GM12878 (cell line): Measurements from ENCODE around the gene TRIM39. TPM values are rescaled to one million over a fixed set of nuclear protein-coding genes. Genes with fewer than 3 reads are reported as not detected.

Experiments used
- ATAC-seq: fragments of 200-7000 bp; cut with Tn5 transposase; 3 replicates; pipeline ENCODE4 v1.9.1; 2020; ENCODE audit warnings: mild to moderate bottlenecking, moderate library complexity
- BruUV-seq: library from RNA; stranded (reverse); fragments of 400-500 nt; replicated peaks from 2 replicates; lab custom pipeline; 2021; lab: Mats Ljungman, UMichigan
- CTCF ChIA-PET: fragments of 300-600 bp; sonication (Branson Sonifier 250); formaldehyde crosslinking; extraction: SDS; loops from one replicate; lab custom pipeline; 2021; ENCODE audit warnings: inconsistent platforms; lab: Yijun Ruan, JAX
- POLR2A ChIA-PET: fragments of 350-600 bp; formaldehyde crosslinking; extraction: SDS; loops from one replicate; lab custom pipeline; 2021; ENCODE audit warnings: inconsistent platforms; lab: Charles Lee
- RAD21 ChIA-PET: fragments of 300-600 bp; sonication (Branson Sonifier 250); formaldehyde crosslinking; loops from one replicate; lab custom pipeline; 2023; ENCODE audit warnings: antibody characterized with exemption; ENCODE audit not compliant: unreplicated experiment; lab: Charles Lee
- SMC1A ChIA-PET: fragments of 300-600 bp; sonication (Branson Sonifier 250); formaldehyde crosslinking; loops from one replicate; lab custom pipeline; 2023; ENCODE audit not compliant: unreplicated experiment, uncharacterized antibody; lab: Charles Lee
- DNase-seq: peaks from one replicate; pipeline ENCODE4 v3.0.0-alpha.2; 2011; ENCODE audit warnings: low read depth, low spot score
- FAIRE-seq: peaks from 3 replicates; lab custom pipeline; 2011; peaks lifted over from hg19 to GRCh38; lab: Jason Lieb, UNC
- H2AFZ ChIP-seq: 2 replicates; pipeline ENCODE4 v1.6.0; 2011; ENCODE audit warnings: low read depth, low read length, control low read depth; ENCODE audit not compliant: control insufficient read depth
- H3K27ac ChIP-seq: 2 replicates; pipeline ENCODE4 v1.5.1; 2011; ENCODE audit warnings: control low read depth; ENCODE audit not compliant: control insufficient read depth, insufficient read depth
- H3K27me3 ChIP-seq, 2 experiments: replicated peaks in 1 of 2; 2 replicates each; pipeline versions ENCODE4 v1.6.0 to v1.6.1; 2011; ENCODE audit warnings: low read length in 1 of 2; ENCODE audit not compliant: control insufficient read depth in 2 of 2, insufficient read depth in 2 of 2
- H3K36me3 ChIP-seq, 2 experiments: 2 replicates each; pipeline ENCODE4 v1.5.1; 2011; ENCODE audit warnings: low read length in 1 of 2; ENCODE audit not compliant: control insufficient read depth in 2 of 2, insufficient read depth in 2 of 2
- H3K4me1 ChIP-seq: 2 replicates; pipeline ENCODE4 v1.6.1; 2011; ENCODE audit warnings: mild to moderate bottlenecking, low read length, moderate library complexity, mixed read lengths; ENCODE audit not compliant: control insufficient read depth, insufficient read depth
- H3K4me2 ChIP-seq: 2 replicates; pipeline ENCODE4 v1.6.0; 2011; ENCODE audit warnings: control low read depth; ENCODE audit not compliant: control insufficient read depth, insufficient read depth
- H3K4me3 ChIP-seq: fragments of 200-600 bp; sonication (generic); 2 replicates; pipeline ENCODE4 v1.5.1; 2016
- H3K79me2 ChIP-seq: 2 replicates; pipeline ENCODE4 v1.6.0; 2011; ENCODE audit warnings: low read length; ENCODE audit not compliant: control insufficient read depth, insufficient read depth
- H3K9ac ChIP-seq: 2 replicates; pipeline ENCODE4 v1.8.0; 2011; ENCODE audit warnings: low read length, control low read depth, mixed read lengths; ENCODE audit not compliant: control insufficient read depth, insufficient read depth
- H3K9me3 ChIP-seq: replicated peaks from 3 replicates; pipeline ENCODE4 v1.5.1; 2011; ENCODE audit warnings: mild to moderate bottlenecking, low read length; ENCODE audit not compliant: control insufficient read depth, insufficient read depth
- H4K20me1 ChIP-seq: 2 replicates; pipeline ENCODE4 v1.6.0; 2011; ENCODE audit not compliant: control insufficient read depth, insufficient read depth
- BCLAF1 ChIP-seq: fragments of 450-650 bp; IDR thresholded peaks from 2 replicates; pipeline ENCODE4 v1.6.1; 2017; ENCODE audit warnings: antibody characterized with exemption, mild to moderate bottlenecking, moderate library complexity
- CBX3 ChIP-seq: fragments of 200-600 bp; sonication (generic); IDR thresholded peaks from 2 replicates; pipeline ENCODE4 v1.6.1; 2016; ENCODE audit warnings: low read depth, borderline replicate concordance
- MLLT1 ChIP-seq: fragments of 450-650 bp; IDR thresholded peaks from 2 replicates; pipeline ENCODE4 v1.6.1; 2016; ENCODE audit warnings: mild to moderate bottlenecking
- MTA3 ChIP-seq: IDR thresholded peaks from 2 replicates; pipeline ENCODE4 v1.6.1; 2012; ENCODE audit warnings: low read length, inconsistent platforms, borderline replicate concordance
- PAX5 ChIP-seq: IDR thresholded peaks from 2 replicates; pipeline ENCODE4 v1.6.1; 2011; ENCODE audit warnings: low read depth, low read length, borderline replicate concordance
- POU2F2 ChIP-seq: IDR thresholded peaks from 3 replicates; pipeline ENCODE4 v1.6.1; 2011; ENCODE audit warnings: low read depth, mild to moderate bottlenecking, low read length, borderline replicate concordance
- RBBP5 ChIP-seq: fragments of 200-600 bp; sonication (generic); conservative IDR thresholded peaks from 2 replicates; pipeline ENCODE4 v1.6.1; 2016
- WGBS: methylation state at CpG from one replicate; pipeline ENCODE4 v1.1.6; 2016; ENCODE audit warnings: low lambda C conversion rate; ENCODE audit not compliant: insufficient replicate concordance, insufficient coverage; ENCODE audit errors: missing lambda C conversion rate; 5-methylcytosine and 5-hydroxymethylcytosine counted together
- in situ Hi-C: fragments of 300-500 bp; cut with MboI; formaldehyde crosslinking; loops from 9 replicates; pipeline ENCODE4 v1.14.3; 2018; ENCODE audit warnings: mixed read lengths
- intact Hi-C: fragments of 100-400 bp; cut with micrococcal nuclease; formaldehyde crosslinking; loops from one replicate; pipeline ENCODE4 v1.14.2; 2022; ENCODE audit not compliant: unreplicated experiment
- polyA plus RNA-seq, 11 experiments: library from polyadenylated mRNA; depleted of rRNA in 4 of 11; unstranded in 6 of 11; stranded (reverse) in 5 of 11; fragments of >200 nt; fragmentation: Nextera tagmentation in 4 of 11; fragmentation: Illumina TruSeq in 1 of 11; extraction: Ambion mirVana in 4 of 11; extraction: Trizol in 1 of 11; gene quantifications; 1 replicate in 1 of 11; 2 replicates in 10 of 11; pipeline versions ENCODE4 v1.2.1 to v1.2.3, GENCODE V29; 2011 to 2016; ENCODE audit warnings: inconsistent platforms in 2 of 11, missing spikeins in 2 of 11, low read depth in 1 of 11
- total RNA-seq, 4 experiments: library from RNA; depleted of rRNA in 3 of 4; stranded (reverse); fragments of >200 nt in 3 of 4; fragmentation: Illumina TruSeq in 1 of 4; extraction: Trizol in 1 of 4; gene quantifications; 2 replicates each; pipeline versions ENCODE4 v1.2.1 to v1.2.3, GENCODE V29; 2013 to 2021

Gene TRIM39
- total and polyA plus RNA-seq, 10 of the 15 experiments (the other 5 are each of a cell fraction or from before 2014, with no cell fraction given) = 3.0 to 11.9 (median 8.8) TPM

DNA sequence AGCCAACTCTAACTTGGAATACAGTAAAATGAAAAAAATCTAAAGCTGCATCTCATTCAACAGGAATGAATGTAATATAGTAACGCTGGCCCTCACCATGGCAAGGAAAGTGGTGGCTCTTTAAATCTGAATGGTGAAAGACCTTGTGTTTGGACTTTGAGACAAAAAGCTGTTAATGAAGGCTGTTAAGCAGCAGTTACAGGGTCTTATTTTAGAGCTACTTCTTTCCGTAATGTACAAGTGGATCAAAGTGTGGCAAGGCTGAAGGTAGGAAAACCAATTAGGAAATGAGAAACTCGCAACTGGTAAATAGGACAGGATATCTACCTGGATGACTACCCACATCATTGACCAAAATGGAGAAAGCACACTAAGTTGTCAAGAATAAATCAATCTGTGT is 11.6 kb upstream of the TRIM39 start:
- ATAC-seq (no peak), DNase-seq (no peak), FAIRE-seq (no peak)
- WGBS = 96% methylated on average over 3 of the region's 3 CpGs
- Histone ChIP-seq H3K27me3 (no peaks in the 10 kb centered on the region), H3K27ac (no peak overlapping the region), H3K4me1 (no peaks in the 10 kb centered on the region), H3K79me2 (peaks cover 27% of the 10 kb centered on the region), H3K9me3 (no peaks in the 10 kb centered on the region; the same call in 2 of the 3 replicates), H3K9ac (no peak overlapping the region), H3K4me3 (no peak overlapping the region), H4K20me1 (0 out of 2 replicates have a peak, but pooled peaks cover 3% of the 10 kb centered on the region), H3K36me3 (peaks cover 3 to 14% of the 10 kb centered on the region in 2 experiments), H2AFZ (no peak overlapping the region), H3K4me2 (no peak overlapping the region)
- no TSS peak for BruUV-seq
- no peak for TF ChIP-seq PAX5
- intact Hi-C loops = no loop called here
- ChIA-PET CTCF (interaction anchor here (2.7 kb wide), 1 partner anchor 77 kb away, joined by 10 read pairs; no protein-coding TSS in a partner anchor), RAD21 (interaction anchor here (1.3 kb wide), 1 partner anchor 96 kb away, joined by 3 read pairs; no protein-coding TSS in a partner anchor), SMC1A (interaction anchor here (0.9 to 2.5 kb wide), 5 partner anchors 10 to 80 kb away, joined by 3 to 9 read pairs (median 4); no protein-coding TSS in a partner anchor), POLR2A (interaction anchor here (0.9 to 2.4 kb wide), 2 partner anchors 9 to 17 kb away, joined by 3 to 14 read pairs; no protein-coding TSS in a partner anchor)
- in situ Hi-C loops = no loop called here

DNA sequence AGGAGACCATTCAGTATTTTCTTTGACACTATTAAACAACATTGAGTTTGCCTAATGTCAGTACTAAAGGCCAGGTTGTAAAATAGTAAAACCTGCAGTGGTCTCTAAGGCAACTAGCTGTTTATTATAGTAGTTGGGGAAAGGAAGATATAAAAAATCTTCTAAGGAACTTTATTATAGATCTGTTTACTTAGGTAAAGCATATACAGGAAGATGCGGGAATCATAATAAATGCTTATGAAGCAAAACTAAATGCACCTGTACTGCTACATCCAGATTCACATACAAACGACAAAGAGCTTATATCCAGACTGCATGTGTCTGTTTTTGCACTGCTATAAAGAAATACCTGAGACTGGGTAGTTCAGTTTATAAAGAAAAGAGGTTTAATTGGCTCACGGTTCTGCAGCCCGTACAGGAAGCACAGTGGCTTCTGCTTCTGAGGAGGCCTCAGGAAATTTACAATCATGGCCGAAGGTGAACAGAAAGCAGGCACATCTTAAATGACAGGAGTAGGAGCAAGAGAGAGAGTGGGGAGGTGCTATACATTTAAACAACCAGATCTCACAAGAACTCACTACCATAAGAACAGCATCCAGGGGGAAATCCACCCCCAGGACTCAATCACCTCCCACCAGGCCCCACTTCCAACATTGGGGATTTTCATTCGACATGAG is 8.7 kb upstream of the TRIM39 start:
- ChIA-PET RAD21 (no interaction called here), SMC1A (interaction anchor here (1.5 kb wide), 1 partner anchor 99 kb away, joined by 4 read pairs; no protein-coding TSS in a partner anchor), POLR2A (interaction anchor here (0.5 to 0.8 kb wide), 2 partner anchors 10 to 106 kb away, joined by 3 read pairs; no protein-coding TSS in a partner anchor), CTCF (interaction anchor here (1.2 to 1.8 kb wide), 2 partner anchors 40 to 62 kb away, joined by 3 to 4 read pairs; no protein-coding TSS in a partner anchor)
- intact Hi-C loops = no loop called here
- no peak for TF ChIP-seq POU2F2
- TF ChIP-seq CBX3 = no peak
- no peak for TF ChIP-seq MLLT1
- TF ChIP-seq BCLAF1 = no peak
- no peak for TF ChIP-seq MTA3
- no peak for TF ChIP-seq RBBP5
- peaks cover 2 to 15% of the 10 kb centered on the region in 2 experiments for H3K36me3 ChIP-seq
- no peak overlapping the region for H3K27ac ChIP-seq
- DNase-seq (no peak), FAIRE-seq (no peak), ATAC-seq (no peak)
- peaks cover 52% of the 10 kb centered on the region for H3K79me2 ChIP-seq
- no TSS peak for BruUV-seq
- H3K9me3 ChIP-seq = no peaks in the 10 kb centered on the region; the same call in 2 of the 3 replicates
- 0 out of 2 replicates have a peak, but pooled peaks cover 3% of the 10 kb centered on the region for H4K20me1 ChIP-seq
- H2AFZ ChIP-seq = no peak overlapping the region
- H3K4me2 ChIP-seq = no peak overlapping the region
- H3K9ac ChIP-seq = no peak overlapping the region
- no peak overlapping the region for H3K4me3 ChIP-seq
- H3K27me3 ChIP-seq = no peaks in the 10 kb centered on the region
- in situ Hi-C loops = no loop called here
- 84% methylated on average over 6 of the region's 6 CpGs for WGBS
- peaks cover 3% of the 10 kb centered on the region; the same call in 1 of the 2 replicates for H3K4me1 ChIP-seq
